H9 (cell line): Measurements from ENCODE around the gene ANTKMT. TPM values are rescaled to one million over a fixed set of nuclear protein-coding genes. Genes with fewer than 3 reads are reported as not detected.

Experiments
- DNase-seq: peaks from one replicate; pipeline ENCODE4 v3.0.0-alpha.2; 2017
- H2AFZ ChIP-seq: one replicate; pipeline ENCODE4 v1.6.1; 2013; ENCODE audit warnings: mild to moderate bottlenecking, low read length, control low read depth, moderate library complexity
- H2AK5ac ChIP-seq: 2 replicates; pipeline ENCODE4 v1.6.1; 2013; ENCODE audit warnings: low read length, control low read depth, mixed read lengths; ENCODE audit not compliant: insufficient read length
- H2BK120ac ChIP-seq: one replicate; pipeline ENCODE4 v1.6.1; 2013; ENCODE audit warnings: low read depth, mild to moderate bottlenecking, low read length, control low read depth, inconsistent platforms; ENCODE audit not compliant: poor library complexity, severe bottlenecking
- H2BK12ac ChIP-seq: 2 replicates; pipeline ENCODE4 v1.6.1; 2013; ENCODE audit warnings: low read length, control low read depth, mixed read lengths, low read depth; ENCODE audit not compliant: insufficient read length
- H2BK15ac ChIP-seq: 2 replicates; pipeline ENCODE4 v1.6.1; 2013; ENCODE audit warnings: low read depth, low read length, control low read depth
- H2BK20ac ChIP-seq: one replicate; pipeline ENCODE4 v1.6.1; 2013; ENCODE audit warnings: low read depth, mild to moderate bottlenecking, low read length, control low read depth, inconsistent platforms; ENCODE audit not compliant: poor library complexity, severe bottlenecking
- H2BK5ac ChIP-seq: 2 replicates; pipeline ENCODE4 v1.6.1; 2013; ENCODE audit warnings: low read length, control low read depth, mixed read lengths; ENCODE audit not compliant: insufficient read length
- H3K14ac ChIP-seq: 2 replicates; pipeline ENCODE4 v1.6.1; 2013; ENCODE audit warnings: low read length, control low read depth; ENCODE audit not compliant: insufficient read depth
- H3K18ac ChIP-seq: 2 replicates; pipeline ENCODE4 v1.6.1; 2013; ENCODE audit warnings: low read depth, mild to moderate bottlenecking, mixed read lengths, low read length, control low read depth; ENCODE audit not compliant: insufficient read length
- H3K23ac ChIP-seq: 2 replicates; pipeline ENCODE4 v1.6.1; 2013; ENCODE audit warnings: low read length, control low read depth, mixed read lengths, low read depth; ENCODE audit not compliant: insufficient read length
- H3K23me2 ChIP-seq: 2 replicates; pipeline ENCODE4 v1.6.1; 2013; ENCODE audit warnings: low read depth, mild to moderate bottlenecking, mixed read lengths, low read length, control low read depth; ENCODE audit not compliant: insufficient read length, poor library complexity, severe bottlenecking
- H3K27ac ChIP-seq: 2 replicates; pipeline ENCODE4 v1.5.1; 2013; ENCODE audit warnings: low read length, control low read depth, mixed read lengths, low read depth; ENCODE audit not compliant: insufficient read length
- H3K27me3 ChIP-seq: 2 replicates; pipeline ENCODE4 v1.6.1; 2013; ENCODE audit warnings: low read length, control low read depth, inconsistent platforms; ENCODE audit not compliant: insufficient read depth
- H3K4ac ChIP-seq: 2 replicates; pipeline ENCODE4 v1.6.1; 2013; ENCODE audit warnings: low read depth, mild to moderate bottlenecking, control low read depth, inconsistent platforms, low read length, moderate library complexity
- H3K4me1 ChIP-seq: 2 replicates; pipeline ENCODE4 v1.6.1; 2013; ENCODE audit warnings: low read length, control low read depth, inconsistent platforms; ENCODE audit not compliant: insufficient read depth
- H3K4me2 ChIP-seq: 2 replicates; pipeline ENCODE4 v1.6.1; 2013; ENCODE audit warnings: low read length, control low read depth, mixed read lengths; ENCODE audit not compliant: insufficient read length, insufficient read depth
- H3K56ac ChIP-seq: 2 replicates; pipeline ENCODE4 v1.6.1; 2013; ENCODE audit warnings: low read depth, mild to moderate bottlenecking, mixed read lengths, low read length, control low read depth; ENCODE audit not compliant: insufficient read length
- H3K79me1 ChIP-seq: 2 replicates; pipeline ENCODE4 v1.6.1; 2013; ENCODE audit warnings: low read depth, mild to moderate bottlenecking, moderate library complexity, low read length, control low read depth, inconsistent platforms; ENCODE audit not compliant: insufficient read depth, poor library complexity, severe bottlenecking
- H3K79me2 ChIP-seq: 2 replicates; pipeline ENCODE4 v1.6.1; 2013; ENCODE audit warnings: low read length, control low read depth, inconsistent platforms; ENCODE audit not compliant: insufficient read depth
- H3K9ac ChIP-seq: 2 replicates; pipeline ENCODE4 v1.6.1; 2013; ENCODE audit warnings: low read length, control low read depth, mixed read lengths; ENCODE audit not compliant: insufficient read length; ENCODE audit errors: extremely low read depth
- H3K9me3 ChIP-seq: one replicate; pipeline ENCODE4 v1.6.1; 2013; ENCODE audit warnings: low read depth, low read length, inconsistent platforms; ENCODE audit not compliant: control insufficient read depth
- H3T11ph ChIP-seq: one replicate; pipeline ENCODE4 v1.6.1; 2013; ENCODE audit warnings: mild to moderate bottlenecking, low read length, control low read depth, inconsistent platforms
- H4K20me1 ChIP-seq: one replicate; pipeline ENCODE4 v1.6.1; 2013; ENCODE audit not compliant: control insufficient read depth, insufficient read length, insufficient read depth
- H4K5ac ChIP-seq: 2 replicates; pipeline ENCODE4 v1.6.1; 2013; ENCODE audit warnings: low read depth, mild to moderate bottlenecking, mixed read lengths, low read length, control low read depth; ENCODE audit not compliant: insufficient read length
- H4K8ac ChIP-seq: replicated peaks from 2 replicates; pipeline ENCODE4 v1.6.1; 2013; ENCODE audit warnings: low read length, control low read depth, mixed read lengths, low read depth; ENCODE audit not compliant: insufficient read length
- H4K91ac ChIP-seq: 2 replicates; pipeline ENCODE4 v1.6.1; 2013; ENCODE audit warnings: low read depth, mild to moderate bottlenecking, moderate library complexity, mixed read lengths, low read length, control low read depth; ENCODE audit not compliant: insufficient read length
- H3K27ac Mint-ChIP-seq, 3 experiments: 2 replicates in 2 of 3; 3 replicates in 1 of 3; pipeline ENCODE4 v1.8.0; 2020 to 2021; ENCODE audit warnings: mixed read lengths in 3 of 3, mild to moderate bottlenecking in 1 of 3, moderate library complexity in 1 of 3
- H3K27me3 Mint-ChIP-seq: 2 replicates; pipeline ENCODE4 v1.8.0; 2021; ENCODE audit warnings: low read depth, mild to moderate bottlenecking, moderate library complexity, mixed read lengths
- H3K36me3 Mint-ChIP-seq, 3 experiments: 2 replicates in 2 of 3; 3 replicates in 1 of 3; pipeline ENCODE4 v1.8.0; 2020 to 2021; ENCODE audit warnings: low read depth in 3 of 3, mixed read lengths in 3 of 3; ENCODE audit not compliant: insufficient read depth in 1 of 3
- H3K4me1 Mint-ChIP-seq, 2 experiments: 2 replicates each; pipeline ENCODE4 v1.8.0; 2020; ENCODE audit warnings: mixed read lengths in 2 of 2
- H3K4me3 Mint-ChIP-seq, 2 experiments: 2 replicates in 1 of 2; 3 replicates in 1 of 2; pipeline ENCODE4 v1.8.0; 2020 to 2021; ENCODE audit warnings: mild to moderate bottlenecking in 2 of 2, mixed read lengths in 2 of 2, moderate library complexity in 1 of 2
- H3K9me3 Mint-ChIP-seq, 2 experiments: 2 replicates in 1 of 2; 3 replicates in 1 of 2; pipeline ENCODE4 v1.8.0; 2020; ENCODE audit warnings: mild to moderate bottlenecking in 2 of 2, mixed read lengths in 2 of 2, moderate library complexity in 1 of 2
- WGBS: extraction: QIAGEN DNeasy Blood & Tissue Kit; methylation state at CpG from one replicate; pipeline ENCODE4 v1.1.7; 2013; ENCODE audit warnings: missing lambda C conversion rate, low lambda C conversion rate, mixed read lengths; ENCODE audit not compliant: insufficient read length; ENCODE audit errors: extremely low coverage; 5-methylcytosine and 5-hydroxymethylcytosine counted together
- total RNA-seq: library from RNA; stranded (reverse); gene quantifications from 2 replicates; pipeline ENCODE4 v1.2.1, GENCODE V29; 2021
- TF ChIP-seq, protein P1 (sequence below): fragments of 200-600 bp; sonication (generic); conservative IDR thresholded peaks from 3 replicates; pipeline ENCODE4 v1.8.0; 2021; ENCODE audit warnings: antibody characterized with exemption, mild to moderate bottlenecking

Gene ANTKMT
- total RNA-seq, 1 experiment from 2014 or later, result 31.5 TPM

- Histone ChIP-seq H3K79me2 (no peaks in the 10 kb centered on the region), H4K20me1 (no peaks in the 10 kb centered on the region), H3K4me2 (peak overlapping the region; percentile 59), H2BK15ac (no peak overlapping the region), H2BK5ac (no peak overlapping the region), H3K9me3 (no peaks in the 10 kb centered on the region), H3K27me3 (no peaks in the 10 kb centered on the region; the same call in 1 of the 2 replicates), H3K23me2 (peaks cover 7% of the 10 kb centered on the region), H3K79me1 (no peaks in the 10 kb centered on the region), H3K9ac (peak overlapping the region; percentile 43), H4K5ac (no peak overlapping the region), H2BK12ac (no peak overlapping the region), H3K56ac (no peak overlapping the region), H2AFZ (no peak overlapping the region), H3K27ac (no peak overlapping the region), H3K14ac (0 out of 2 replicates have a peak overlapping the region, but pooled peaks have one; percentile 48), H3K18ac (peak overlapping the region; percentile 60), H2AK5ac (no peak overlapping the region), H3K4me1 (no peaks in the 10 kb centered on the region), H3K23ac (no peak overlapping the region), H4K91ac (no peak overlapping the region), H4K8ac (no peak overlapping the region), H3T11ph (no peak overlapping the region), H3K4ac (no peak overlapping the region), H2BK120ac (no peak overlapping the region), H2BK20ac (no peak overlapping the region)
- TF ChIP-seq, protein P1, sequence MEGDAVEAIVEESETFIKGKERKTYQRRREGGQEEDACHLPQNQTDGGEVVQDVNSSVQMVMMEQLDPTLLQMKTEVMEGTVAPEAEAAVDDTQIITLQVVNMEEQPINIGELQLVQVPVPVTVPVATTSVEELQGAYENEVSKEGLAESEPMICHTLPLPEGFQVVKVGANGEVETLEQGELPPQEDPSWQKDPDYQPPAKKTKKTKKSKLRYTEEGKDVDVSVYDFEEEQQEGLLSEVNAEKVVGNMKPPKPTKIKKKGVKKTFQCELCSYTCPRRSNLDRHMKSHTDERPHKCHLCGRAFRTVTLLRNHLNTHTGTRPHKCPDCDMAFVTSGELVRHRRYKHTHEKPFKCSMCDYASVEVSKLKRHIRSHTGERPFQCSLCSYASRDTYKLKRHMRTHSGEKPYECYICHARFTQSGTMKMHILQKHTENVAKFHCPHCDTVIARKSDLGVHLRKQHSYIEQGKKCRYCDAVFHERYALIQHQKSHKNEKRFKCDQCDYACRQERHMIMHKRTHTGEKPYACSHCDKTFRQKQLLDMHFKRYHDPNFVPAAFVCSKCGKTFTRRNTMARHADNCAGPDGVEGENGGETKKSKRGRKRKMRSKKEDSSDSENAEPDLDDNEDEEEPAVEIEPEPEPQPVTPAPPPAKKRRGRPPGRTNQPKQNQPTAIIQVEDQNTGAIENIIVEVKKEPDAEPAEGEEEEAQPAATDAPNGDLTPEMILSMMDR, result peak; percentile 10; the same call in 2 of the 3 replicates
- peaks cover 0 to 5% (median 3%) of the 10 kb centered on the region in 3 experiments; a peak in 1 of 7 replicates for H3K36me3 Mint-ChIP-seq
- H3K9me3 Mint-ChIP-seq, result no peaks in the 10 kb centered on the region
- H3K27me3 Mint-ChIP-seq, result peaks cover 31% of the 10 kb centered on the region
- peak overlapping the region; percentile 72 to 88 for H3K4me3 Mint-ChIP-seq
- peak overlapping the region in 1 of 3 experiments; percentile 79; a peak in 2 of 7 replicates for H3K27ac Mint-ChIP-seq
- WGBS, result no CpG with 5 or more reads among the region's 38 CpGs
- H3K4me1 Mint-ChIP-seq, result peaks cover 14 to 28% of the 10 kb centered on the region in 2 experiments
- peak; percentile 73 for DNase-seq
Measured at GRCh38 chr16:720447-720989, 428 bp upstream of the ANTKMT start.
